Ishikawa (cell line): ENCODE results near the gene TMEM221.
A peak's percentile ranks its signal among the peaks of the same experiment; 100 is the strongest.

ENCODE experiments used
- CEBPB ChIP-seq: IDR thresholded peaks from 2 replicates; pipeline ENCODE4 v1.6.1; 2012
- CREB1 ChIP-seq: IDR thresholded peaks from 2 replicates; pipeline ENCODE4 v1.6.1; 2012; ENCODE audit warnings: low read depth
- EGR1 ChIP-seq: IDR thresholded peaks from 2 replicates; pipeline ENCODE4 v1.6.1; 2012
- EP300 ChIP-seq: IDR thresholded peaks from 2 replicates; pipeline ENCODE4 v1.6.1; 2012; ENCODE audit warnings: borderline replicate concordance
- FOXM1 ChIP-seq: IDR thresholded peaks from 2 replicates; pipeline ENCODE4 v1.6.1; 2012; ENCODE audit warnings: low read depth, borderline replicate concordance
- MAX ChIP-seq: IDR thresholded peaks from 2 replicates; pipeline ENCODE4 v1.6.1; 2012
- NFIC ChIP-seq: IDR thresholded peaks from 2 replicates; pipeline ENCODE4 v1.6.1; 2012
- RAD21 ChIP-seq: IDR thresholded peaks from 2 replicates; pipeline ENCODE4 v1.6.1; 2012; ENCODE audit warnings: low read depth
- TAF1 ChIP-seq: IDR thresholded peaks from 2 replicates; pipeline ENCODE4 v1.6.1; 2012; ENCODE audit warnings: low read depth, mild to moderate bottlenecking
- TCF12 ChIP-seq: IDR thresholded peaks from 2 replicates; pipeline ENCODE4 v1.6.1; 2012; ENCODE audit warnings: low read depth
- TEAD4 ChIP-seq: IDR thresholded peaks from 2 replicates; pipeline ENCODE4 v1.6.1; 2012
- YY1 ChIP-seq: IDR thresholded peaks from 2 replicates; pipeline ENCODE4 v1.6.1; 2012; ENCODE audit warnings: low read depth
- ZBTB7A ChIP-seq: IDR thresholded peaks from 2 replicates; pipeline ENCODE4 v1.6.1; 2012; ENCODE audit warnings: low read depth
- TF ChIP-seq, protein P1 (sequence below): IDR thresholded peaks from 2 replicates; pipeline ENCODE4 v1.6.1; 2012
- TF ChIP-seq, protein P2 (sequence below): IDR thresholded peaks from 2 replicates; pipeline ENCODE4 v1.6.1; 2012; ENCODE audit warnings: low read depth, mild to moderate bottlenecking

The TMEM221 gene

GRCh38 chr19:17421942-17422341, 26.5 kb downstream of the TMEM221 start:
- no peak for TF ChIP-seq CEBPB
- TF ChIP-seq FOXM1 = no peak
- TF ChIP-seq TCF12 = no peak
- TF ChIP-seq TAF1 = no peak
- TF ChIP-seq EGR1 = no peak
- TF ChIP-seq CREB1 = no peak
- TF ChIP-seq, protein P1, sequence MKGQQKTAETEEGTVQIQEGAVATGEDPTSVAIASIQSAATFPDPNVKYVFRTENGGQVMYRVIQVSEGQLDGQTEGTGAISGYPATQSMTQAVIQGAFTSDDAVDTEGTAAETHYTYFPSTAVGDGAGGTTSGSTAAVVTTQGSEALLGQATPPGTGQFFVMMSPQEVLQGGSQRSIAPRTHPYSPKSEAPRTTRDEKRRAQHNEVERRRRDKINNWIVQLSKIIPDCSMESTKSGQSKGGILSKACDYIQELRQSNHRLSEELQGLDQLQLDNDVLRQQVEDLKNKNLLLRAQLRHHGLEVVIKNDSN = no peak
- no peak for TF ChIP-seq RAD21
- no peak for TF ChIP-seq TEAD4
- TF ChIP-seq ZBTB7A = no peak

GRCh38 chr19:17420475-17420924, 28.0 kb downstream of the TMEM221 start:
- TF ChIP-seq YY1 = no peak
- TF ChIP-seq CREB1 = no peak
- TF ChIP-seq TAF1 = no peak
- no peak for TF ChIP-seq TCF12
- no peak for TF ChIP-seq EGR1
- TF ChIP-seq, protein P1 = no peak
- no peak for TF ChIP-seq MAX
- TF ChIP-seq FOXM1 = no peak
- TF ChIP-seq NFIC = no peak
- TF ChIP-seq, protein P2, sequence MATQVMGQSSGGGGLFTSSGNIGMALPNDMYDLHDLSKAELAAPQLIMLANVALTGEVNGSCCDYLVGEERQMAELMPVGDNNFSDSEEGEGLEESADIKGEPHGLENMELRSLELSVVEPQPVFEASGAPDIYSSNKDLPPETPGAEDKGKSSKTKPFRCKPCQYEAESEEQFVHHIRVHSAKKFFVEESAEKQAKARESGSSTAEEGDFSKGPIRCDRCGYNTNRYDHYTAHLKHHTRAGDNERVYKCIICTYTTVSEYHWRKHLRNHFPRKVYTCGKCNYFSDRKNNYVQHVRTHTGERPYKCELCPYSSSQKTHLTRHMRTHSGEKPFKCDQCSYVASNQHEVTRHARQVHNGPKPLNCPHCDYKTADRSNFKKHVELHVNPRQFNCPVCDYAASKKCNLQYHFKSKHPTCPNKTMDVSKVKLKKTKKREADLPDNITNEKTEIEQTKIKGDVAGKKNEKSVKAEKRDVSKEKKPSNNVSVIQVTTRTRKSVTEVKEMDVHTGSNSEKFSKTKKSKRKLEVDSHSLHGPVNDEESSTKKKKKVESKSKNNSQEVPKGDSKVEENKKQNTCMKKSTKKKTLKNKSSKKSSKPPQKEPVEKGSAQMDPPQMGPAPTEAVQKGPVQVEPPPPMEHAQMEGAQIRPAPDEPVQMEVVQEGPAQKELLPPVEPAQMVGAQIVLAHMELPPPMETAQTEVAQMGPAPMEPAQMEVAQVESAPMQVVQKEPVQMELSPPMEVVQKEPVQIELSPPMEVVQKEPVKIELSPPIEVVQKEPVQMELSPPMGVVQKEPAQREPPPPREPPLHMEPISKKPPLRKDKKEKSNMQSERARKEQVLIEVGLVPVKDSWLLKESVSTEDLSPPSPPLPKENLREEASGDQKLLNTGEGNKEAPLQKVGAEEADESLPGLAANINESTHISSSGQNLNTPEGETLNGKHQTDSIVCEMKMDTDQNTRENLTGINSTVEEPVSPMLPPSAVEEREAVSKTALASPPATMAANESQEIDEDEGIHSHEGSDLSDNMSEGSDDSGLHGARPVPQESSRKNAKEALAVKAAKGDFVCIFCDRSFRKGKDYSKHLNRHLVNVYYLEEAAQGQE = no peak

- peak; percentile 90 for TF ChIP-seq YY1
- peak; percentile 90 for TF ChIP-seq EGR1
- no peak for TF ChIP-seq ZBTB7A
- TF ChIP-seq MAX = peak; percentile 92
- TF ChIP-seq EP300 = no peak
- no peak for TF ChIP-seq NFIC
- no peak for TF ChIP-seq FOXM1
- peak; percentile 32; the same call in 1 of the 2 replicates for TF ChIP-seq TEAD4
- TF ChIP-seq, protein P1 = peak; percentile 55
- no peak; the same call in 1 of the 2 replicates for TF ChIP-seq TCF12
- TF ChIP-seq CEBPB = no peak
- TF ChIP-seq RAD21 = no peak
- TF ChIP-seq, protein P2 = no peak
- peak; percentile 65 for TF ChIP-seq CREB1
- TF ChIP-seq TAF1 = peak; percentile 41
Measured at GRCh38 chr19:17419621-17420474, 28.6 kb downstream of the TMEM221 start, which contains the start of gene MVB12A. MVB12A (plus strand) TSS chr19:17420047; CDS start chr19:17420136, 89 bp downstream.

- TF ChIP-seq TEAD4 = no peak
- no peak for TF ChIP-seq CREB1
- TF ChIP-seq RAD21 = no peak
- no peak for TF ChIP-seq TAF1
- no peak for TF ChIP-seq FOXM1
- TF ChIP-seq, protein P2 = no peak
- TF ChIP-seq, protein P1 = no peak
- TF ChIP-seq NFIC = no peak
- no peak for TF ChIP-seq EGR1
- TF ChIP-seq YY1 = no peak
- TF ChIP-seq ZBTB7A = no peak
- no peak for TF ChIP-seq EP300
- TF ChIP-seq MAX = no peak
- TF ChIP-seq CEBPB = no peak
- no peak for TF ChIP-seq TCF12
Measured at GRCh38 chr19:17419154-17419620, 29.3 kb downstream of the TMEM221 start.
